ENCODE data around the gene POMT1. TPM values are rescaled to one million over a fixed set of nuclear protein-coding genes. Genes with fewer than 3 reads are reported as not detected.
"Not testable (repeated sequence)": the region's sequence is repeated elsewhere in the genome, so short reads cannot be mapped to it uniquely, and the experiment has no call there.

The POMT1 gene
- total and polyA plus RNA-seq, 4 experiments from 2014 or later: 15.6 to 58.5 (median 34.7) TPM

DNA sequence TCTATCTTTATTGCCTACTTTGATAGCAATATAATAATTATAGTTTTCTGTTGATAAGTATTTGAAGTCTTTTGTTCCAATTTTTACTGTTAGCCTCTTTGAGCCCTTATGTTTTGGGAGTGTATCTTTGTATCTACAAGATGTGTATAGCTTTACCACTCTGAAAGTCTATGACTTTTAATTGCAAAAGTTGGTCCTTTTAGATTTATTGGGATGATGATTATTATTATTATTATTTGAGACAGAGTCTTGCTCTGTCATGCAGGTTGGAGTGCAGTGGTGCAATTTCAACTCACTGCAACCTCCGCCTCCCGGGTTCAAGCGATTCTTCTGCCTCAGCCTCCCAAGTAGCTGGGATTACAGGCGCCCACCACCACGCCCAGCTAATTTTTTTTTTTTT, 30.6 kb upstream of the POMT1 start:
- Mint-ChIP-seq H3K4me1 (peaks cover 0 to 14% (median 5%) of the 10 kb centered on the region in 4 donors), H3K36me3 (peaks cover 64 to 82% of the 10 kb centered on the region in 2 donors)
- POLR2A ChIA-PET (ENCODE audit: partially characterized antibody); H3K9me3 ChIP-seq (ENCODE audit: control insufficient read depth in 1 of 2, low read length in 2 of 2); H3K9me3 Mint-ChIP-seq; H3K27me3 ChIP-seq (ENCODE audit: insufficient read depth, low read length); H3K4me3 ChIP-seq (ENCODE audit: low read length in 2 of 2); intact Hi-C loops (cut with micrococcal nuclease); H3K4me3 Mint-ChIP-seq; H3K27ac ChIP-seq (ENCODE audit: low read depth, low read length); DNase-seq; H3K4me1 ChIP-seq (ENCODE audit: insufficient read depth, low read length); CTCF ChIA-PET (ENCODE audit: partially characterized antibody); H3K27ac Mint-ChIP-seq; H3K27me3 Mint-ChIP-seq: not testable (repeated sequence)
- H3K36me3 ChIP-seq (ENCODE audit: insufficient read depth, low read length): peaks cover 89% of the 10 kb centered on the region

DNA sequence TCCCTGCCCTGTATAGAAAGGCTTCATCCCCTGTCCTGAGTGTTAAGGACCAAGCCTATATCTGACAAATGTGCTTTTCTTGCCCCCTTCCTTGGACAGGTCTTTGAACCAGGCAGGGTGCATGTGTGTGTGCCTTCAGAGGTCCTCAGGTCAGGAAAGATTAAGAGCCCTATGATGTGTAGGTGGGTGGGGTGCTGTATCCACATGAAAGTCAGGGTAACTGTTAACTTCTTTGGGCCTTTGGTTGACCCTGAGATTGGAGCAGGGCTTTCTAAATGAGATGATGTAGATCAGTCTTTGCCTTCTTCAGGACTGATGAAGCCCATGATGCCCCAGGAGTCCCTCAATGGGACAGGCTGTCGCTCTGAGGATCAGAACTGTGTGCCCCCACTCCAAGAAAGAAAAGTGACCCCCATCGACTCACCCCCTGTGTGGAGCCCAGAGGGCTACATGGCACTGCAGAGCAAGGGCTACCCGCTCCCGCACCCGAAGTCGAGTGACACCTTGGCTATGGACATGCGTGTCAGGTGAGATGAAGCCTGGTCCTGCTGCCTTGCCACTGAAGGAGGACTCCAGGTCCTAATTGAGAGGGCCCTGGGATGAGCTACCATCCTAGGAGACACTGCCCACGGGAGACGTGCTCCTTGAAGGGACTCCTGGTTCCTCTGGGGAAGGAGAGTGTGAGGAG, 29.4 kb upstream of the POMT1 start:
- Mint-ChIP-seq H3K9me3 (peaks cover 0 to 3% (median 0%) of the 10 kb centered on the region in 8 donors), H3K36me3 (peaks cover 56 to 82% of the 10 kb centered on the region in 2 donors), H3K27me3 (no peaks in the 10 kb centered on the region), H3K4me1 (peaks cover 3 to 9% (median 5%) of the 10 kb centered on the region in 4 donors), H3K27ac (no peak overlapping the region), H3K4me3 (no peak overlapping the region)
- no peaks in the 10 kb centered on the region for H3K4me1 ChIP-seq (ENCODE audit: insufficient read depth, low read length)
- no peak overlapping the region for H3K4me3 ChIP-seq (ENCODE audit: low read length in 2 of 2)
- peaks cover 89% of the 10 kb centered on the region for H3K36me3 ChIP-seq (ENCODE audit: insufficient read depth, low read length)
- no peaks in the 10 kb centered on the region for H3K27me3 ChIP-seq (ENCODE audit: insufficient read depth, low read length)
- H3K27ac ChIP-seq (ENCODE audit: low read depth, low read length): no peak overlapping the region
- ChIA-PET CTCF (ENCODE audit: partially characterized antibody) (interaction anchor here (1.2 to 2.1 kb wide), 3 partner anchors 11 to 123 kb away, joined by 3 to 9 read pairs (median 3); no protein-coding TSS in a partner anchor), POLR2A (ENCODE audit: partially characterized antibody) (interaction anchor here (1.3 kb wide), 1 partner anchor 27 kb away, joined by 4 read pairs; no protein-coding TSS in a partner anchor)
- intact Hi-C loops (cut with micrococcal nuclease): no loop called here
- H3K9me3 ChIP-seq (ENCODE audit: control insufficient read depth in 1 of 2, low read length in 2 of 2): no peaks in the 10 kb centered on the region
- no peak for DNase-seq

DNA sequence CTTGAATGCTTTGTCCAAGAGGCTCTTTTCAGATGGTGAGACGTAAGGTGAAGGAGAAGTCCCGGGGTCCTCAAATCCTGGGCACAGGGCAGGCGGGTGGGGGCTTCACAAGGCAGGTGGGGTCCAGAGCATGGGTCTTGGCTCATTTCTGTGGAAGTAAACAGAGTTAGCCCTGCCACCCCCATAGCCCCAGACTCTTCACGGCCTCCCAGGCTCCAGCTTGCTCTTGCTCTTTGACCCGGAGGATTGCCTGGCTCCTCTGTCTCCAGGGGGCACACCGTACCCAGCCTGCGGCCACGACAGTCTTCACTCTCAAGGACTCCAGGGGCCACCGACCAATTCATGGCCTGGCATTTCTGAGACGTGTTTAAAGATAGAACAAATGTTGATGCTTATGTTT, 28.8 kb upstream of the POMT1 start:
- intact Hi-C loops (cut with micrococcal nuclease): loop anchor here (2.0 kb wide), 1 partner anchor 79 kb away; the partner anchor contains the start of gene PRRC2B
- Histone ChIP-seq H3K27ac (ENCODE audit: low read depth, low read length) (no peak overlapping the region), H3K4me1 (ENCODE audit: insufficient read depth, low read length) (no peaks in the 10 kb centered on the region), H3K36me3 (ENCODE audit: insufficient read depth, low read length) (peaks cover 93% of the 10 kb centered on the region), H3K27me3 (ENCODE audit: insufficient read depth, low read length) (no peaks in the 10 kb centered on the region), H3K9me3 (ENCODE audit: control insufficient read depth in 1 of 2, low read length in 2 of 2) (no peaks in the 10 kb centered on the region), H3K4me3 (ENCODE audit: low read length in 2 of 2) (no peak overlapping the region)
- H3K9me3 Mint-ChIP-seq: peaks cover 0 to 3% (median 0%) of the 10 kb centered on the region in 8 donors
- H3K4me3 Mint-ChIP-seq: no peak overlapping the region
- ChIA-PET CTCF (ENCODE audit: partially characterized antibody) (interaction anchor here (0.9 to 2.1 kb wide), 7 partner anchors 10 to 137 kb away, joined by 3 to 9 read pairs (median 3); no protein-coding TSS in a partner anchor), POLR2A (ENCODE audit: partially characterized antibody) (interaction anchor here (1.3 kb wide), 1 partner anchor 26 kb away, joined by 4 read pairs; no protein-coding TSS in a partner anchor)
- no peaks in the 10 kb centered on the region for H3K27me3 Mint-ChIP-seq
- no peak for DNase-seq
- H3K36me3 Mint-ChIP-seq: peaks cover 59 to 85% of the 10 kb centered on the region in 2 donors
- peaks cover 3 to 9% (median 6%) of the 10 kb centered on the region in 4 donors for H3K4me1 Mint-ChIP-seq
- no peak overlapping the region for H3K27ac Mint-ChIP-seq

DNA sequence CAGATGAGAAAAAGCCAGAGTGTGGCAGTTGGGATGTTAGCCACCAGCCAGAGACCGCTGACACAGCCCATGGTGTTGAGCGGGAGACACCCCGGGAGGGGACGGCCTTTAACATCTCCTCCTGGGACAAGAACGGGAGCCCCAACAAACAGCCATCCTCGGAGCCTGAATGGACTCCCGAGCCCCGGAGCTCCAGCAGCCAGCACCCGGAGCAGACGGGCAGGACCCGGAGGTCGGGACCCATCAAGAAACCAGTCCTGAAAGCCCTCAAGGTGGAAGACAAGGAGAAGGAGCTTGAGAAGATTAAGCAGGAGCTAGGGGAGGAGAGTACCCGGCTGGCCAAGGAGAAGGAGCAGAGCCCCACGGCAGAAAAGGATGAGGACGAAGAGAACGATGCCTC, 28.0 kb upstream of the POMT1 start:
- DNase-seq: no peak
- no peak overlapping the region for H3K27ac ChIP-seq (ENCODE audit: low read depth, low read length)
- no peaks in the 10 kb centered on the region for H3K27me3 ChIP-seq (ENCODE audit: insufficient read depth, low read length)
- peaks cover 96% of the 10 kb centered on the region for H3K36me3 ChIP-seq (ENCODE audit: insufficient read depth, low read length)
- H3K36me3 Mint-ChIP-seq: peaks cover 61 to 87% of the 10 kb centered on the region in 2 donors
- ChIA-PET POLR2A (ENCODE audit: partially characterized antibody) (interaction anchor here (1.3 kb wide), 1 partner anchor 26 kb away, joined by 4 read pairs; no protein-coding TSS in a partner anchor), CTCF (ENCODE audit: partially characterized antibody) (interaction anchor here (0.6 to 2.1 kb wide), 8 partner anchors 10 to 138 kb away, joined by 3 to 9 read pairs (median 3); no protein-coding TSS in a partner anchor)
- peak overlapping the region in 1 of 7 donors; percentile 65 for H3K27ac Mint-ChIP-seq
- intact Hi-C loops (cut with micrococcal nuclease): loop anchor here (2.0 to 5.0 kb wide), 3 partner anchors 67 to 102 kb away; partner anchors contain the start of gene PRRC2B
- no peak overlapping the region for H3K4me3 Mint-ChIP-seq
- H3K9me3 Mint-ChIP-seq: peaks cover 0 to 3% (median 0%) of the 10 kb centered on the region in 8 donors
- H3K4me3 ChIP-seq (ENCODE audit: low read length in 2 of 2): no peak overlapping the region
- peaks cover 3 to 9% (median 6%) of the 10 kb centered on the region in 4 donors for H3K4me1 Mint-ChIP-seq
- no peaks in the 10 kb centered on the region for H3K27me3 Mint-ChIP-seq
- no peaks in the 10 kb centered on the region for H3K4me1 ChIP-seq (ENCODE audit: insufficient read depth, low read length)
- H3K9me3 ChIP-seq (ENCODE audit: control insufficient read depth in 1 of 2, low read length in 2 of 2): no peaks in the 10 kb centered on the region

DNA sequence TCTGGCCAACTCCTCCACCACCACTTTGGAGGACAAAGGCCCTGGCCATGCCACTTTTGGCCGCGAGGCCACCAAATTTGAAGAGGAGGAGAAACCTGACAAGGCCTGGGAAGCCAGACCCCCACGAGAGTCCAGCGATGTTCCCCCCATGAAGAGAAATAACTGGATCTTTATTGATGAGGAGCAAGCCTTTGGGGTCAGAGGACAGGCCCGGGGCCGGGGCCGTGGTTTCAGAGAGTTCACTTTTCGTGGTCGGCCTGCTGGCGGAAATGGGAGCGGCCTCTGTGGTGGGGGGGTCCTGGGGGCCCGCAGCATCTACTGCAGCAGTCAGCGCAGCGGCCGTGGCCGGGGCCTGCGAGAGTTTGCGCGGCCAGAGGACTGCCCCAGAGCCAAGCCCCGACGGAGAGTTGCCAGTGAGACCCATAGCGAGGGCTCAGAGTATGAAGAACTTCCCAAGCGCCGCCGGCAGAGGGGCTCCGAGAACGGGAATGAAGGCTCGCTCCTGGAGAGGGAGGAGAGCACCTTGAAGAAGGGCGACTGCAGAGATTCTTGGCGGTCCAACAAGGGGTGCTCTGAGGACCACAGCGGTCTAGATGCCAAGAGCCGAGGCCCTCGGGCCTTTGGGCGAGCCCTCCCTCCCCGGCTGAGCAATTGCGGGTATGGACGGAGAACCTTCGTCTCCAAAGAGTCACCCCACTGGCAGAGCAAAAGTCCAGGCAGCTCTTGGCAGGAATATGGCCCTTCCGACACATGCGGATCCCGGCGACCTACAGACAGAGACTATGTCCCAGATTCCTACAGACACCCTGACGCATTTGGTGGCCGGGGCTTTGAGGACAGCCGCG, 27.4 kb upstream of the POMT1 start:
- CTCF ChIA-PET (ENCODE audit: partially characterized antibody): interaction anchor here (0.6 to 6.7 kb wide), 7 partner anchors 24 to 139 kb away, joined by 3 to 75 read pairs (median 4); no protein-coding TSS in a partner anchor
- Mint-ChIP-seq H3K27me3 (no peaks in the 10 kb centered on the region), H3K27ac (no peak overlapping the region), H3K36me3 (peaks cover 60 to 87% of the 10 kb centered on the region in 2 donors), H3K4me3 (no peak overlapping the region), H3K9me3 (peaks cover 0 to 3% (median 0%) of the 10 kb centered on the region in 8 donors), H3K4me1 (peaks cover 3 to 9% (median 5%) of the 10 kb centered on the region in 4 donors)
- Histone ChIP-seq H3K36me3 (ENCODE audit: insufficient read depth, low read length) (peaks cover 96% of the 10 kb centered on the region), H3K4me3 (ENCODE audit: low read length in 2 of 2) (no peak overlapping the region), H3K27ac (ENCODE audit: low read depth, low read length) (no peak overlapping the region), H3K9me3 (ENCODE audit: control insufficient read depth in 1 of 2, low read length in 2 of 2) (no peaks in the 10 kb centered on the region), H3K27me3 (ENCODE audit: insufficient read depth, low read length) (no peaks in the 10 kb centered on the region), H3K4me1 (ENCODE audit: insufficient read depth, low read length) (no peaks in the 10 kb centered on the region)
- intact Hi-C loops (cut with micrococcal nuclease): loop anchor here (2.0 to 5.0 kb wide), 3 partner anchors 68 to 103 kb away; partner anchors contain the start of gene PRRC2B
- no peak for DNase-seq
- POLR2A ChIA-PET (ENCODE audit: partially characterized antibody): no interaction called here

DNA sequence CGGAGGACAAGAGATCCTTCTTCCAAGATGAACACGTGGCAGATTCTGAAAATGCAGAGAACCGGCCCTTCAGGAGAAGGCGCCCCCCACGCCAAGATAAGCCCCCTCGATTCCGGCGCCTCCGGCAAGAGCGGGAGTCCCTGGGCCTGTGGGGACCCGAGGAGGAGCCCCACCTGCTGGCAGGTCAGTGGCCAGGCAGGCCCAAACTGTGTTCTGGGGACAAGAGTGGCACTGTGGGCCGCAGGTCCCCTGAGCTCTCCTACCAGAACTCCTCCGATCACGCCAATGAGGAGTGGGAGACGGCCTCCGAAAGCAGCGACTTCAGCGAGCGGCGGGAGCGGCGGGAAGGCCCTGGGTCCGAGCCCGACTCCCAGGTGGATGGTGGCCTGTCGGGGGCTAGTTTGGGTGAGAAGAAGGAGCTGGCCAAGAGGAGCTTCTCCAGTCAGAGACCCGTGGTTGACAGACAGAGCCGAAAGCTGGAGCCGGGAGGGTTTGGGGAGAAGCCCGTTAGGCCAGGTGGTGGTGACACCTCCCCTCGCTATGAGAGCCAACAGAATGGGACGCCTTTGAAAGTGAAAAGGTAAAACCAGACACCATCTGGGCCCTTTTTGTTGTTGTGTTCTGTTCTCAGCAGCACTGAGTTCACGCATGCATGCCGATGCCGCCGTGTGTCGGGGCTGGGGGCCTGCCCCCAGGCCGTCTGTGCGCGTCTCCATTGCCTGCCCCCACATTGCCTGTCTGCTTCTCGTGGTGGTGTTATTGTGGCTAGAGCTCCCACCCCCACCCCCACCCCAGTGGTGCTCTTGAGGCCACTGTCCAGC, 26.6 kb upstream of the POMT1 start:
- Histone ChIP-seq H3K27me3 (ENCODE audit: insufficient read depth, low read length) (no peaks in the 10 kb centered on the region), H3K4me3 (ENCODE audit: low read length in 2 of 2) (no peak overlapping the region), H3K4me1 (ENCODE audit: insufficient read depth, low read length) (no peaks in the 10 kb centered on the region), H3K36me3 (ENCODE audit: insufficient read depth, low read length) (peaks cover 93% of the 10 kb centered on the region), H3K9me3 (ENCODE audit: control insufficient read depth in 1 of 2, low read length in 2 of 2) (no peaks in the 10 kb centered on the region), H3K27ac (ENCODE audit: low read depth, low read length) (no peak overlapping the region)
- ChIA-PET POLR2A (ENCODE audit: partially characterized antibody) (interaction anchor here (1.2 kb wide), 1 partner anchor 127 kb away, joined by 3 read pairs; no protein-coding TSS in a partner anchor), CTCF (ENCODE audit: partially characterized antibody) (interaction anchor here (0.8 to 6.7 kb wide), 3 partner anchors 8 to 126 kb away, joined by 3 to 75 read pairs (median 3); no protein-coding TSS in a partner anchor)
- intact Hi-C loops (cut with micrococcal nuclease): loop anchor here (2.0 to 5.0 kb wide), 3 partner anchors 69 to 104 kb away; partner anchors contain the start of gene PRRC2B
- H3K36me3 Mint-ChIP-seq: peaks cover 52 to 85% of the 10 kb centered on the region in 2 donors
- DNase-seq: no peak
- peaks cover 0 to 1% (median 0%) of the 10 kb centered on the region in 8 donors for H3K9me3 Mint-ChIP-seq
- no peak overlapping the region for H3K4me3 Mint-ChIP-seq
- H3K4me1 Mint-ChIP-seq: peaks cover 1 to 5% (median 4%) of the 10 kb centered on the region in 4 donors
- H3K27ac Mint-ChIP-seq: no peak overlapping the region
- no peaks in the 10 kb centered on the region for H3K27me3 Mint-ChIP-seq
